GM12878 (cell line): ENCODE data around the gene GINM1. TPM values are rescaled to one million over a fixed set of nuclear protein-coding genes. Genes with fewer than 3 reads are reported as not detected.

Source experiments
- ATAC-seq: fragments of 200-7000 bp; cut with Tn5 transposase; 3 replicates; pipeline ENCODE4 v1.9.1; 2020; ENCODE audit warnings: mild to moderate bottlenecking, moderate library complexity
- BruUV-seq: library from RNA; stranded (reverse); fragments of 400-500 nt; replicated peaks from 2 replicates; lab custom pipeline; 2021; lab: Mats Ljungman, UMichigan
- CTCF ChIA-PET: fragments of 300-600 bp; sonication (Branson Sonifier 250); formaldehyde crosslinking; extraction: SDS; loops from one replicate; lab custom pipeline; 2021; ENCODE audit warnings: inconsistent platforms; lab: Yijun Ruan, JAX
- POLR2A ChIA-PET: fragments of 350-600 bp; formaldehyde crosslinking; extraction: SDS; loops from one replicate; lab custom pipeline; 2021; ENCODE audit warnings: inconsistent platforms; lab: Charles Lee
- RAD21 ChIA-PET: fragments of 300-600 bp; sonication (Branson Sonifier 250); formaldehyde crosslinking; loops from one replicate; lab custom pipeline; 2023; ENCODE audit warnings: antibody characterized with exemption; ENCODE audit not compliant: unreplicated experiment; lab: Charles Lee
- SMC1A ChIA-PET: fragments of 300-600 bp; sonication (Branson Sonifier 250); formaldehyde crosslinking; loops from one replicate; lab custom pipeline; 2023; ENCODE audit not compliant: unreplicated experiment, uncharacterized antibody; lab: Charles Lee
- DNase-seq: peaks from one replicate; pipeline ENCODE4 v3.0.0-alpha.2; 2011; ENCODE audit warnings: low read depth, low spot score
- FAIRE-seq: peaks from 3 replicates; lab custom pipeline; 2011; peaks lifted over from hg19 to GRCh38; lab: Jason Lieb, UNC
- H2AFZ ChIP-seq: 2 replicates; pipeline ENCODE4 v1.6.0; 2011; ENCODE audit warnings: low read depth, low read length, control low read depth; ENCODE audit not compliant: control insufficient read depth
- H3K27ac ChIP-seq: 2 replicates; pipeline ENCODE4 v1.5.1; 2011; ENCODE audit warnings: control low read depth; ENCODE audit not compliant: control insufficient read depth, insufficient read depth
- H3K27me3 ChIP-seq, 2 experiments: replicated peaks in 1 of 2; 2 replicates each; pipeline versions ENCODE4 v1.6.0 to v1.6.1; 2011; ENCODE audit warnings: low read length in 1 of 2; ENCODE audit not compliant: control insufficient read depth in 2 of 2, insufficient read depth in 2 of 2
- H3K36me3 ChIP-seq, 2 experiments: 2 replicates each; pipeline ENCODE4 v1.5.1; 2011; ENCODE audit warnings: low read length in 1 of 2; ENCODE audit not compliant: control insufficient read depth in 2 of 2, insufficient read depth in 2 of 2
- H3K4me1 ChIP-seq: 2 replicates; pipeline ENCODE4 v1.6.1; 2011; ENCODE audit warnings: mild to moderate bottlenecking, low read length, moderate library complexity, mixed read lengths; ENCODE audit not compliant: control insufficient read depth, insufficient read depth
- H3K4me2 ChIP-seq: 2 replicates; pipeline ENCODE4 v1.6.0; 2011; ENCODE audit warnings: control low read depth; ENCODE audit not compliant: control insufficient read depth, insufficient read depth
- H3K4me3 ChIP-seq: fragments of 200-600 bp; sonication (generic); 2 replicates; pipeline ENCODE4 v1.5.1; 2016
- H3K79me2 ChIP-seq: 2 replicates; pipeline ENCODE4 v1.6.0; 2011; ENCODE audit warnings: low read length; ENCODE audit not compliant: control insufficient read depth, insufficient read depth
- H3K9ac ChIP-seq: 2 replicates; pipeline ENCODE4 v1.8.0; 2011; ENCODE audit warnings: low read length, control low read depth, mixed read lengths; ENCODE audit not compliant: control insufficient read depth, insufficient read depth
- H3K9me3 ChIP-seq: replicated peaks from 3 replicates; pipeline ENCODE4 v1.5.1; 2011; ENCODE audit warnings: mild to moderate bottlenecking, low read length; ENCODE audit not compliant: control insufficient read depth, insufficient read depth
- H4K20me1 ChIP-seq: 2 replicates; pipeline ENCODE4 v1.6.0; 2011; ENCODE audit not compliant: control insufficient read depth, insufficient read depth
- BMI1 ChIP-seq: fragments of 450-650 bp; IDR thresholded peaks from 2 replicates; pipeline ENCODE4 v1.6.1; 2016; ENCODE audit warnings: mild to moderate bottlenecking, moderate library complexity, borderline replicate concordance
- CHD4 ChIP-seq: fragments of 200-600 bp; sonication (generic); IDR thresholded peaks from 2 replicates; pipeline ENCODE4 v1.6.1; 2016; ENCODE audit warnings: mild to moderate bottlenecking
- CUX1 ChIP-seq: IDR thresholded peaks from 2 replicates; pipeline ENCODE4 v1.6.1; 2012; ENCODE audit warnings: improper control_type of control experiment, low read depth, low read length; ENCODE audit not compliant: insufficient replicate concordance
- LARP7 ChIP-seq: fragments of 450-650 bp; IDR thresholded peaks from 2 replicates; pipeline ENCODE4 v1.6.1; 2017; ENCODE audit warnings: mild to moderate bottlenecking
- NFIC ChIP-seq: IDR thresholded peaks from 2 replicates; pipeline ENCODE4 v1.6.1; 2012; ENCODE audit warnings: low read depth, mild to moderate bottlenecking, inconsistent platforms, low read length, moderate library complexity
- POU2F2 ChIP-seq: IDR thresholded peaks from 3 replicates; pipeline ENCODE4 v1.6.1; 2011; ENCODE audit warnings: low read depth, mild to moderate bottlenecking, low read length, borderline replicate concordance
- RAD21 ChIP-seq: IDR thresholded peaks from 2 replicates; pipeline ENCODE4 v1.6.1; 2011; ENCODE audit warnings: mild to moderate bottlenecking, low read depth, low read length, moderate library complexity; ENCODE audit not compliant: insufficient read depth
- RBBP5 ChIP-seq: fragments of 200-600 bp; sonication (generic); conservative IDR thresholded peaks from 2 replicates; pipeline ENCODE4 v1.6.1; 2016
- SKIL ChIP-seq: fragments of 450-650 bp; IDR thresholded peaks from 2 replicates; pipeline ENCODE4 v1.6.1; 2017; ENCODE audit warnings: mild to moderate bottlenecking, low read depth, inconsistent platforms; ENCODE audit not compliant: poor library complexity, severe bottlenecking
- TBL1XR1 ChIP-seq: IDR thresholded peaks from 2 replicates; pipeline ENCODE4 v1.6.1; 2012; ENCODE audit warnings: low read depth, low read length, improper control_type of control experiment
- USF2 ChIP-seq: IDR thresholded peaks from 2 replicates; pipeline ENCODE4 v1.6.1; 2011; ENCODE audit warnings: low read depth, low read length, improper control_type of control experiment, borderline replicate concordance
- ZBTB33 ChIP-seq: fragments of 450-650 bp; IDR thresholded peaks from 2 replicates; pipeline ENCODE4 v1.6.1; 2017; ENCODE audit warnings: mild to moderate bottlenecking
- whole genome bisulfite sequencing: methylation state at CpG from one replicate; pipeline ENCODE4 v1.1.6; 2016; ENCODE audit warnings: low lambda C conversion rate; ENCODE audit not compliant: insufficient replicate concordance, insufficient coverage; ENCODE audit errors: missing lambda C conversion rate; 5-methylcytosine and 5-hydroxymethylcytosine counted together
- in situ Hi-C: fragments of 300-500 bp; cut with MboI; formaldehyde crosslinking; loops from 9 replicates; pipeline ENCODE4 v1.14.3; 2018; ENCODE audit warnings: mixed read lengths
- intact Hi-C: fragments of 100-400 bp; cut with micrococcal nuclease; formaldehyde crosslinking; loops from one replicate; pipeline ENCODE4 v1.14.2; 2022; ENCODE audit not compliant: unreplicated experiment
- polyA plus RNA-seq, 11 experiments: library from polyadenylated mRNA; depleted of rRNA in 4 of 11; unstranded in 6 of 11; stranded (reverse) in 5 of 11; fragments of >200 nt; fragmentation: Nextera tagmentation in 4 of 11; fragmentation: Illumina TruSeq in 1 of 11; extraction: Ambion mirVana in 4 of 11; extraction: Trizol in 1 of 11; gene quantifications; 1 replicate in 1 of 11; 2 replicates in 10 of 11; pipeline versions ENCODE4 v1.2.1 to v1.2.3, GENCODE V29; 2011 to 2016; ENCODE audit warnings: inconsistent platforms in 2 of 11, missing spikeins in 2 of 11, low read depth in 1 of 11
- total RNA-seq, 4 experiments: library from RNA; depleted of rRNA in 3 of 4; stranded (reverse); fragments of >200 nt in 3 of 4; fragmentation: Illumina TruSeq in 1 of 4; extraction: Trizol in 1 of 4; gene quantifications; 2 replicates each; pipeline versions ENCODE4 v1.2.1 to v1.2.3, GENCODE V29; 2013 to 2021

Gene GINM1
- total and polyA plus RNA-seq, 10 of the 15 experiments (the other 5 are each of a cell fraction or from before 2014, with no cell fraction given): 10.6 to 38.1 (median 30.8) TPM

DNA sequence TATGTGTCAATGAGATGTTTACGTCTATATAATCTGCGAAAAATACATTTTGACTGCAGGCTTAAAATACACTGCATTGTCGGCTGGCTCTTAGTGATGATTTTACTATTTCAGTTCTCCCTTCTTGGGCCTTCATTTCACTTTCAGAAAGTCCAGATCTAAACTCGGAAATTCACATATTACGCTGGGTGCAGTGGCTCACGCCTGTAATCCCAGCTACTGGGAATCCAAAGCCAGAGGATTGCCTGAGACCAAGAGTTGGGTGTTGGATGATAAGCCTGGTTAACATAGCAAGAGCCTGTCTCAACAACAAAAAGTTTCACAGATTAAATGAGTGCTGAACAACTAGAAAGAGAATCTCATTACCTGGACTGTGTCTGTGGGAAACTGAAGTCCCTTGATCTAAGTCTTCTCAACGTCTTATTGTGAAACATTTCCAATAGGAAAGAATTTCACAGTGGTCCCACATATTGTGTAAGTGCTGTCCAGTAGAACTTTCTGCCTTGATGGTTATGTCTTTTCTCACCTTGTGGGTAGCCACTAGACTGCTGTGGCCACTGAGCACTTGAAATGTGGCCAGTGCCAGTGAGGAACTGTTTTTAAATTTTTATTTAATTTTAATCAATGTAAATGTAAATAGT is 1.9 kb downstream of the GINM1 start:
- Histone ChIP-seq H3K4me1 (peaks cover 13% of the 10 kb centered on the region; the same call in 1 of the 2 replicates), H3K36me3 (peaks cover 0 to 5% of the 10 kb centered on the region in 2 experiments; a peak in 1 of 4 replicates), H3K79me2 (peaks cover 50% of the 10 kb centered on the region), H3K9me3 (no peaks in the 10 kb centered on the region), H4K20me1 (no peaks in the 10 kb centered on the region), H2AFZ (peak overlapping the region; percentile 18; the same call in 1 of the 2 replicates), H3K4me2 (peak overlapping the region; percentile 77), H3K27ac (peak overlapping the region; percentile 94), H3K9ac (peak overlapping the region; percentile 61), H3K27me3 (no peaks in the 10 kb centered on the region), H3K4me3 (peak overlapping the region; percentile 97)
- 0 out of 3 replicates have a peak, but pooled peaks have one; percentile 3 for ATAC-seq
- in situ Hi-C loops: no loop called here
- DNase-seq: no peak
- SMC1A ChIA-PET: interaction anchor here (1.6 to 1.7 kb wide), 3 partner anchors 12 to 150 kb away, joined by 4 to 5 read pairs (median 4); partner anchors contain the start of gene LATS1
- RAD21 ChIA-PET: interaction anchor here (0.9 kb wide), 2 partner anchors 21 to 149 kb away, joined by 3 read pairs; no protein-coding TSS in a partner anchor
- no TSS peak for BruUV-seq
- CTCF ChIA-PET: interaction anchor here (0.7 to 1.1 kb wide), 4 partner anchors 51 to 254 kb away, joined by 3 to 4 read pairs (median 3); no protein-coding TSS in a partner anchor
- FAIRE-seq: peak; percentile 23
- POLR2A ChIA-PET: interaction anchor here (2.0 kb wide), 1 partner anchor 150 kb away, joined by 4 read pairs; no protein-coding TSS in a partner anchor
- 2% methylated on average over 7 of the region's 7 CpGs for whole genome bisulfite sequencing
- intact Hi-C loops: loop anchor here (2.0 to 5.0 kb wide), 4 partner anchors 81 to 179 kb away; partner anchors contain the start of genes KATNA1, LATS1, NUP43 and PCMT1
- no peak for TF ChIP-seq LARP7
- TF ChIP-seq POU2F2: no peak
- no peak for TF ChIP-seq ZBTB33
- no peak for TF ChIP-seq CHD4
- TF ChIP-seq NFIC: no peak
- TF ChIP-seq CUX1: no peak
- TF ChIP-seq RBBP5: no peak
- TF ChIP-seq BMI1: no peak
- no peak for TF ChIP-seq SKIL
- no peak for TF ChIP-seq USF2
- no peak for TF ChIP-seq TBL1XR1
- TF ChIP-seq RAD21: no peak
